ENCODE results near the gene PCBP1. TPM values are rescaled to one million over a fixed set of nuclear protein-coding genes. Genes with fewer than 3 reads are reported as not detected.

PCBP1 gene
- total and polyA plus RNA-seq, 9 of the 15 experiments (the other 6 are each of a cell fraction or from before 2014, with no cell fraction given), result 19.2 to 407 (median 78.1) TPM

- TF ChIP-seq RREB1 (CRISPR knock-in tag; IDR thresholded peaks at IDR 0.05) (0 out of 2 replicates have a peak, but pooled peaks have one; percentile 59), STAG1 (CRISPR knock-in tag; IDR thresholded peaks at IDR 0.05; ENCODE audit: borderline replicate concordance) (no peak), VEZF1 (CRISPR knock-in tag; IDR thresholded peaks at IDR 0.05) (no peak), RBM34 (IDR thresholded peaks at IDR 0.05; ENCODE audit: borderline replicate concordance, insufficient read depth, low read length) (no peak), POU5F1 (IDR thresholded peaks at IDR 0.05; ENCODE audit: borderline replicate concordance, low read depth, low read length, partially characterized antibody) (no peak), GTF2B (IDR thresholded peaks at IDR 0.05; ENCODE audit: extremely low read depth, insufficient read length) (no peak), HMG20B (CRISPR knock-in tag; IDR thresholded peaks at IDR 0.05) (no peak), SRSF9 (IDR thresholded peaks at IDR 0.05; ENCODE audit: borderline replicate concordance, low read depth, low read length) (no peak), USF2 (CRISPR knock-in tag; IDR thresholded peaks at IDR 0.05) (peak; percentile 57), GMEB1 (CRISPR knock-in tag; IDR thresholded peaks at IDR 0.05) (no peak), MYBL2 (IDR thresholded peaks at IDR 0.05; ENCODE audit: low read depth) (no peak), MYBL2 (CRISPR knock-in tag; IDR thresholded peaks at IDR 0.05; ENCODE audit: borderline replicate concordance) (no peak), RAD21 (CRISPR knock-in tag; conservative IDR thresholded peaks at IDR 0.05 in 1 of 2, IDR thresholded peaks at IDR 0.05 in 1 of 2) (no peak), SLC30A9 (CRISPR knock-in tag; IDR thresholded peaks at IDR 0.05) (no peak), ZNF134 (CRISPR knock-in tag; conservative IDR thresholded peaks at IDR 0.05) (no peak)
Observed at GRCh38 chr2:70085711-70086277, 1.5 kb upstream of the PCBP1 start (continued).

All from K562 (cell line).